ENCODE results near the gene SF1. TPM values are rescaled to one million over a fixed set of nuclear protein-coding genes. Genes with fewer than 3 reads are reported as not detected.

The SF1 gene
- total and polyA plus RNA-seq, 4 experiments from 2014 or later: 48.3 to 832 (median 481) TPM

- H3K27me3 ChIP-seq (ENCODE audit: insufficient read depth, low read length): no peaks in the 10 kb centered on the region
- peak overlapping the region; percentile 9 for H3K27ac ChIP-seq (ENCODE audit: low read depth, low read length)
- H3K27me3 Mint-ChIP-seq: no peaks in the 10 kb centered on the region
- no peak for DNase-seq
- peaks cover 99% of the 10 kb centered on the region for H3K36me3 ChIP-seq (ENCODE audit: insufficient read depth, low read length)
- peaks cover 0 to 10% (median 0%) of the 10 kb centered on the region in 8 donors for H3K9me3 Mint-ChIP-seq
- H3K9me3 ChIP-seq (ENCODE audit: control insufficient read depth in 1 of 2, low read length in 2 of 2): no peaks in the 10 kb centered on the region
- ChIA-PET CTCF (ENCODE audit: partially characterized antibody) (interaction anchor here (0.7 to 3.8 kb wide), 11 partner anchors 9 to 326 kb away, joined by 3 to 16 read pairs (median 3); partner anchors contain the start of gene RASGRP2), POLR2A (ENCODE audit: partially characterized antibody) (interaction anchor here (1.2 to 33.1 kb wide), 5 partner anchors 7 to 31 kb away, joined by 4 to 1500 read pairs (median 16); partner anchors contain the start of genes MAP4K2, PYGM and RASGRP2)
- H3K27ac Mint-ChIP-seq: peak overlapping the region; percentile 48 to 85 (median 76)
- H3K4me1 Mint-ChIP-seq: peaks cover 68 to 98% (median 88%) of the 10 kb centered on the region in 4 donors
- peak overlapping the region in 7 of 8 donors; percentile 8 to 75 (median 67) for H3K4me3 Mint-ChIP-seq
- intact Hi-C loops (cut with micrococcal nuclease): loop anchor here (10.0 kb wide), 1 partner anchor 528 kb away; the partner anchor contains the start of genes FKBP2 and PPP1R14B
- peaks cover 97% of the 10 kb centered on the region in 2 donors for H3K36me3 Mint-ChIP-seq
- peaks cover 98% of the 10 kb centered on the region for H3K4me1 ChIP-seq (ENCODE audit: insufficient read depth, low read length)
- no peak overlapping the region for H3K4me3 ChIP-seq (ENCODE audit: low read length in 2 of 2)
Measured at GRCh38 chr11:64772303-64773018, 5.9 kb downstream of the SF1 start.

DNA sequence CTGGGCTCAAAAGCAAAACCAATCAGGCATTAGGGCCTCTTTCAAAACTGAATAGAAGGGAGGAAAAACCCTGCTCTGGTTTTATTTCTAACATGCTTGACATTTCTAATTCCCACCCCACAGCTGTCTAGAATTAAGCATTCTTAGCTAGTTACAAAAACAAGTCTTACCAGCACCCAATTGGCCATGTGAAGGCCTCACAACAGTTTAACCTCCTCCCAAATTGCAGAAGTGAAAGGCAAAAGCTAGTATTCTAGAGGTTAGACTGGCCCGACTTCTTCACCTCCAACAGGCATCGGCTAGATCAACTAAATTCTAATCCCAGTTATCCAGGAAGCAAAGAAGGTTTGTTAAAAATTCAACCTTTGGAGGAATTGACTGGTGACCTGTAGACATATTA, 6.5 kb downstream of the SF1 start:
- H3K27ac ChIP-seq (ENCODE audit: low read depth, low read length): no peak overlapping the region
- no peak overlapping the region for H3K4me3 ChIP-seq (ENCODE audit: low read length in 2 of 2)
- H3K4me1 ChIP-seq (ENCODE audit: insufficient read depth, low read length): peaks cover 99% of the 10 kb centered on the region

DNA sequence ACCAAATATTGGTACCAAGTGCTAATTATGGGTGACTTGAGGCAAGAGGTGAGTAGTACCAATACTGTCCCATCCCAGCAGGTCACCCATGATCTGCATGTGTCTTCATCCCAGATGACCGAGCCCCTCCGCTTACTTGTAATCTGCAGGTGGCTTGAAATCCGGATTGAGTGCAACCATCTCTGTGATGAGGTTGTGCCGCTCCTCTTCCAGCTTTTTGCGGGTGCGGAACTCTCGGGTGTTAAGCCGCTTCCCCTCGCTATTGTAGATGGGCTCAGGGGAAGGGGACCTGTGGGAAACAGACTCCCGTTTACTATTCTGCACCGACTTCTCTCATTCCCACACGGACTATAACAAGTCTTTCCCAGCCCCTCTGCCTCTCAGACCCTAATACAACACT, 8.2 kb downstream of the SF1 start:
- peak overlapping the region in 2 of 7 donors; percentile 76 to 78 for H3K27ac Mint-ChIP-seq
- peaks cover 90% of the 10 kb centered on the region for H3K36me3 ChIP-seq (ENCODE audit: insufficient read depth, low read length)
- peak overlapping the region in 1 of 8 donors; percentile 57 for H3K4me3 Mint-ChIP-seq
- H3K36me3 Mint-ChIP-seq: peaks cover 88 to 91% of the 10 kb centered on the region in 2 donors
- no peaks in the 10 kb centered on the region for H3K27me3 Mint-ChIP-seq
- intact Hi-C loops (cut with micrococcal nuclease): loop anchor here (10.0 kb wide), 1 partner anchor 525 kb away; the partner anchor contains the start of genes FKBP2 and PPP1R14B
- peaks cover 97% of the 10 kb centered on the region for H3K4me1 ChIP-seq (ENCODE audit: insufficient read depth, low read length)
- no peak overlapping the region for H3K4me3 ChIP-seq (ENCODE audit: low read length in 2 of 2)
- peak in 1 of 5 donors; percentile 19 for DNase-seq
- POLR2A ChIA-PET (ENCODE audit: partially characterized antibody): interaction anchor here (0.5 to 33.1 kb wide), 6 partner anchors 5 to 108 kb away, joined by 3 to 1500 read pairs (median 207); partner anchors contain the start of genes MAP4K2, PYGM, RASGRP2 and SF1
- H3K27ac ChIP-seq (ENCODE audit: low read depth, low read length): no peak overlapping the region
- peaks cover 60 to 96% (median 81%) of the 10 kb centered on the region in 4 donors for H3K4me1 Mint-ChIP-seq
- H3K27me3 ChIP-seq (ENCODE audit: insufficient read depth, low read length): no peaks in the 10 kb centered on the region
- H3K9me3 ChIP-seq (ENCODE audit: control insufficient read depth in 1 of 2, low read length in 2 of 2): no peaks in the 10 kb centered on the region
- peaks cover 0 to 7% (median 0%) of the 10 kb centered on the region in 8 donors for H3K9me3 Mint-ChIP-seq
- CTCF ChIA-PET (ENCODE audit: partially characterized antibody): interaction anchor here (1.5 to 3.8 kb wide), 2 partner anchors 13 to 26 kb away, joined by 3 to 16 read pairs; partner anchors contain the start of gene RASGRP2

More for the DNA sequence above, 6.5 kb downstream of the SF1 start:
- Mint-ChIP-seq H3K27ac (peak overlapping the region in 6 of 7 donors; percentile 48 to 92 (median 64)), H3K4me3 (peak overlapping the region in 5 of 8 donors; percentile 25 to 75 (median 67)), H3K36me3 (peaks cover 95 to 97% of the 10 kb centered on the region in 2 donors), H3K4me1 (peaks cover 67 to 98% (median 86%) of the 10 kb centered on the region in 4 donors), H3K27me3 (no peaks in the 10 kb centered on the region), H3K9me3 (peaks cover 0 to 9% (median 0%) of the 10 kb centered on the region in 8 donors)
- CTCF ChIA-PET (ENCODE audit: partially characterized antibody): interaction anchor here (0.9 to 3.8 kb wide), 6 partner anchors 9 to 83 kb away, joined by 3 to 16 read pairs (median 4); partner anchors contain the start of gene RASGRP2
- Histone ChIP-seq H3K9me3 (ENCODE audit: control insufficient read depth in 1 of 2, low read length in 2 of 2) (no peaks in the 10 kb centered on the region), H3K27me3 (ENCODE audit: insufficient read depth, low read length) (no peaks in the 10 kb centered on the region), H3K36me3 (ENCODE audit: insufficient read depth, low read length) (peaks cover 99% of the 10 kb centered on the region)
- POLR2A ChIA-PET (ENCODE audit: partially characterized antibody): interaction anchor here (1.2 to 33.1 kb wide), 5 partner anchors 7 to 32 kb away, joined by 4 to 1500 read pairs (median 16); partner anchors contain the start of genes MAP4K2, PYGM and RASGRP2
- intact Hi-C loops (cut with micrococcal nuclease): loop anchor here (10.0 kb wide), 1 partner anchor 527 kb away; the partner anchor contains the start of genes FKBP2 and PPP1R14B
- no peak for DNase-seq

- Histone ChIP-seq H3K4me1 (ENCODE audit: insufficient read depth, low read length) (peaks cover 97% of the 10 kb centered on the region), H3K27me3 (ENCODE audit: insufficient read depth, low read length) (no peaks in the 10 kb centered on the region), H3K36me3 (ENCODE audit: insufficient read depth, low read length) (peaks cover 89% of the 10 kb centered on the region), H3K9me3 (ENCODE audit: control insufficient read depth in 1 of 2, low read length in 2 of 2) (no peaks in the 10 kb centered on the region), H3K4me3 (ENCODE audit: low read length in 2 of 2) (no peak overlapping the region), H3K27ac (ENCODE audit: low read depth, low read length) (peak overlapping the region; percentile 9)
- ChIA-PET POLR2A (ENCODE audit: partially characterized antibody) (interaction anchor here (1.1 to 33.1 kb wide), 4 partner anchors 6 to 108 kb away, joined by 4 to 1500 read pairs (median 202); partner anchors contain the start of genes RASGRP2 and SF1), CTCF (ENCODE audit: partially characterized antibody) (interaction anchor here (3.8 kb wide), 1 partner anchor 25 kb away, joined by 16 read pairs; the partner anchor contains the start of gene RASGRP2)
- peaks cover 60 to 96% (median 84%) of the 10 kb centered on the region in 4 donors for H3K4me1 Mint-ChIP-seq
- peaks cover 88 to 91% of the 10 kb centered on the region in 2 donors for H3K36me3 Mint-ChIP-seq
- no peaks in the 10 kb centered on the region for H3K27me3 Mint-ChIP-seq
- DNase-seq: peak in 1 of 5 donors; percentile 21
- H3K4me3 Mint-ChIP-seq: peak overlapping the region in 6 of 8 donors; percentile 26 to 75 (median 41)
- peaks cover 0 to 14% (median 0%) of the 10 kb centered on the region in 8 donors for H3K9me3 Mint-ChIP-seq
- intact Hi-C loops (cut with micrococcal nuclease): no loop called here
- H3K27ac Mint-ChIP-seq: peak overlapping the region in 6 of 7 donors; percentile 43 to 97 (median 84)
Measured at GRCh38 chr11:64769283-64769682, 9.1 kb downstream of the SF1 start.

DNA sequence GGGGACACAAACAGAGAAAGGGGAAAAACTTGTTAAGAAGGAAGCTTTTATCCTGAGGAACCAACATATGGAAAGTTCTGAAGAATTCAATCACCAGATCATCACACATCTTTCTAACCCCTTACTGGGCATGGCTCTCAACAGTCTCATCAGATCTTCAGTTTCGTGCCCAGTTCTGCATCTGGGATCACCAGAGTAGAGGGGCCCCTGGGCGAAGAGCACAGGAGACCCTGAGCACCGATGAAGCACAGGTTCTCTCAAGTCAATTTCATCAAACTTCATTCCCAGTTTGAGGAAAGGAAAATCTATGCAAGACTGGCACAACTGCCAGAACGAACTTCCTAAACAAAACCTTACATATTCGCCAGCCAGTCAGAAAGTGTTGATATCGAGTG, 10.0 kb downstream of the SF1 start:
- ChIA-PET CTCF (ENCODE audit: partially characterized antibody) (interaction anchor here (0.8 to 1.9 kb wide), 10 partner anchors 8 to 80 kb away, joined by 3 to 32 read pairs (median 5); partner anchors contain the start of genes RASGRP2 and SF1), POLR2A (ENCODE audit: partially characterized antibody) (interaction anchor here (0.8 to 33.1 kb wide), 4 partner anchors 7 to 729 kb away, joined by 3 to 1500 read pairs (median 200); partner anchors contain the start of genes PYGM, RASGRP2 and SF1)
- H3K27me3 ChIP-seq (ENCODE audit: insufficient read depth, low read length): no peaks in the 10 kb centered on the region
- intact Hi-C loops (cut with micrococcal nuclease): no loop called here
- H3K4me1 Mint-ChIP-seq: peaks cover 61 to 96% (median 84%) of the 10 kb centered on the region in 4 donors
- peak in 1 of 5 donors; percentile 5 for DNase-seq
- H3K36me3 Mint-ChIP-seq: peaks cover 84 to 89% of the 10 kb centered on the region in 2 donors
- peaks cover 0 to 13% (median 0%) of the 10 kb centered on the region in 8 donors for H3K9me3 Mint-ChIP-seq
- H3K36me3 ChIP-seq (ENCODE audit: insufficient read depth, low read length): peaks cover 87% of the 10 kb centered on the region
- H3K4me3 ChIP-seq (ENCODE audit: low read length in 2 of 2): no peak overlapping the region
- H3K9me3 ChIP-seq (ENCODE audit: control insufficient read depth in 1 of 2, low read length in 2 of 2): no peaks in the 10 kb centered on the region
- peak overlapping the region in 6 of 7 donors; percentile 47 to 97 (median 85) for H3K27ac Mint-ChIP-seq
- no peaks in the 10 kb centered on the region for H3K27me3 Mint-ChIP-seq
- H3K4me1 ChIP-seq (ENCODE audit: insufficient read depth, low read length): peaks cover 97% of the 10 kb centered on the region
- peak overlapping the region in 5 of 8 donors; percentile 9 to 85 (median 71) for H3K4me3 Mint-ChIP-seq
- peak overlapping the region; percentile 57 for H3K27ac ChIP-seq (ENCODE audit: low read depth, low read length)

- H3K4me1 ChIP-seq (ENCODE audit: insufficient read depth, low read length): peaks cover 97% of the 10 kb centered on the region
- H3K36me3 ChIP-seq (ENCODE audit: insufficient read depth, low read length): peaks cover 87% of the 10 kb centered on the region
- peaks cover 84 to 89% of the 10 kb centered on the region in 2 donors for H3K36me3 Mint-ChIP-seq
- peak; percentile 74 to 81 (median 78) for DNase-seq
- intact Hi-C loops (cut with micrococcal nuclease): loop anchor here (1.0 kb wide), 1 partner anchor 24 kb away; no protein-coding TSS in a partner anchor
- POLR2A ChIA-PET (ENCODE audit: partially characterized antibody): interaction anchor here (0.8 to 33.1 kb wide), 4 partner anchors 7 to 730 kb away, joined by 3 to 1500 read pairs (median 200); partner anchors contain the start of genes PYGM, RASGRP2 and SF1
- peaks cover 62 to 96% (median 84%) of the 10 kb centered on the region in 4 donors for H3K4me1 Mint-ChIP-seq
- no peaks in the 10 kb centered on the region for H3K27me3 ChIP-seq (ENCODE audit: insufficient read depth, low read length)
- H3K9me3 Mint-ChIP-seq: peaks cover 0 to 17% (median 0%) of the 10 kb centered on the region in 8 donors
- H3K4me3 ChIP-seq (ENCODE audit: low read length in 2 of 2): peak overlapping the region in 1 of 2 donors; percentile 11
- no peaks in the 10 kb centered on the region for H3K27me3 Mint-ChIP-seq
- peak overlapping the region; percentile 36 to 85 (median 71) for H3K4me3 Mint-ChIP-seq
- peak overlapping the region; percentile 89 to 97 (median 94) for H3K27ac Mint-ChIP-seq
- CTCF ChIA-PET (ENCODE audit: partially characterized antibody): interaction anchor here (0.8 to 1.9 kb wide), 10 partner anchors 9 to 79 kb away, joined by 3 to 32 read pairs (median 5); partner anchors contain the start of genes RASGRP2 and SF1
- no peaks in the 10 kb centered on the region for H3K9me3 ChIP-seq (ENCODE audit: control insufficient read depth in 1 of 2, low read length in 2 of 2)
- peak overlapping the region; percentile 57 for H3K27ac ChIP-seq (ENCODE audit: low read depth, low read length)
Measured at GRCh38 chr11:64767344-64768299, 10.7 kb downstream of the SF1 start.
